ENCODE results near the gene EXOSC5. TPM values are rescaled to one million over a fixed set of nuclear protein-coding genes. Genes with fewer than 3 reads are reported as not detected.

Gene EXOSC5
- total RNA-seq, 2 experiments from 2014 or later: 32.7 to 47.8 TPM

GRCh38 chr19:41426116-41426841, 29.1 kb upstream of the EXOSC5 start:
- H3K27me3 Mint-ChIP-seq: no peaks in the 10 kb centered on the region
- H3K4me1 Mint-ChIP-seq: peaks cover 18% of the 10 kb centered on the region
- no peaks in the 10 kb centered on the region for H3K9me3 Mint-ChIP-seq (ENCODE audit: low read depth)
- H3K4me3 Mint-ChIP-seq: no peak overlapping the region
- POLR2A ChIA-PET: no interaction called here
- intact Hi-C loops (cut with DNase I, micrococcal nuclease): loop anchor here in 1 of 2 experiments (5.0 kb wide), 1 partner anchor 224 kb away; no protein-coding TSS in a partner anchor
- H3K36me3 Mint-ChIP-seq (ENCODE audit: low read depth): peaks cover 20% of the 10 kb centered on the region
- H3K27ac Mint-ChIP-seq: no peak overlapping the region
- CTCF ChIA-PET: no interaction called here
- ATAC-seq (no peak), DNase-seq (no peak)

DNA sequence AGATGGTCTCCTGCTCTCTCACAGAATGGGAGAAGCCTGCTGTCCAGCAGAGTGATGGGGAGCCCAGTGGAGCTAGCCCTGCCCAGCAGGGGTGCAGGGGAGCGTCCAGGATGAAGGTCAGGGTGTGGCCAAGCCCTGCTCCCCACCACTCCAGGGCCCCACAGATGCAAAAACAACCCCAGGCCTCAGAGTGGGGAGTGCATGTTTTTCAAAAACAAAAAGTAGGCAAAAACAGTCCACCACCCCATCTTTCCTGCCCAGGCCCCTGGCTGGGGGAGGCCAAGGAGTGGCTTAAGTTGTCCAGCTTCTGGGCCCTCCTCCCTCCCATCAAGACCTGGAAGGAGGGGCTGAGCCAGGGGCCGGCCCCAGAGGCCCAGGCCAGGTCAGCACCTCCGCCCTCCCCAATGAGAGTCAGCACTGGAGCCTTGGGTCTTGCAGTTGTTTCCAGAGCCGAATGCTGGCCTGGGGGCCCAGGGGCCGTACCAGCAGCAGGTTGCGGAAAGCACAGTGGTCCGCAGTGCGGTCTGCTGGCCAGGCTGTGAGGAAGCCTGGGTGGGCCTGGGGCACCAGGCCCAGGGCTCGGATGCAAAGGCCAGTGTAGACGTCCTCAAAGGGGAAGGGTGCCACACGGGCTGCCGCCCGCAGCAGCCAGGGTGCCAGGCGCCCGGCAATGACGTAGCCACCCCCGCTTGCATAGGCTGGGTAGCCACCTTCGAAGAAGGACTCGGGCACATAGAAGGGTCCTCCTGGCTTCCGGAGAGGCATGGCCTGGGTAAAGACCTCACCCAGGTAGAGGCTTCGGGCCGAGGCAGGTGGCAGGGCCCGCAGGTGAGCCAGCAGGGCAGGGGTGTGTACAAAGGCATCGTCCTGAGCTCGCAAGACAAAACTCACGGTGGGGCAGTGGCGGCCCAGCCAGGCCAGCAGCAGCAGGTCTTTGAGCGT, 28.3 kb upstream of the EXOSC5 start:
- intact Hi-C loops (cut with DNase I, micrococcal nuclease): loop anchor here in 1 of 2 experiments (5.0 kb wide), 1 partner anchor 223 kb away; no protein-coding TSS in a partner anchor
- no peaks in the 10 kb centered on the region for H3K9me3 Mint-ChIP-seq (ENCODE audit: low read depth)
- POLR2A ChIA-PET: interaction anchor here (0.6 kb wide), 1 partner anchor 122 kb away, joined by 8 read pairs; no protein-coding TSS in a partner anchor

GRCh38 chr19:41424335-41425173, 27.4 kb upstream of the EXOSC5 start:
- H3K4me1 Mint-ChIP-seq: peaks cover 18% of the 10 kb centered on the region
- POLR2A ChIA-PET: interaction anchor here (0.6 kb wide), 3 partner anchors 13 to 129 kb away, joined by 3 to 8 read pairs (median 5); no protein-coding TSS in a partner anchor
- H3K4me3 Mint-ChIP-seq: no peak overlapping the region
- no peaks in the 10 kb centered on the region for H3K27me3 Mint-ChIP-seq
- ATAC-seq: no peak
- CTCF ChIA-PET: no interaction called here
- H3K9me3 Mint-ChIP-seq (ENCODE audit: low read depth): no peaks in the 10 kb centered on the region
- H3K36me3 Mint-ChIP-seq (ENCODE audit: low read depth): peaks cover 20% of the 10 kb centered on the region
- no peak overlapping the region for H3K27ac Mint-ChIP-seq
- DNase-seq: no peak
- intact Hi-C loops (cut with DNase I, micrococcal nuclease): loop anchor here in 1 of 2 experiments (5.0 kb wide), 1 partner anchor 222 kb away; no protein-coding TSS in a partner anchor

More for the DNA sequence above, 28.3 kb upstream of the EXOSC5 start:
- CTCF ChIA-PET: no interaction called here
- Mint-ChIP-seq H3K36me3 (ENCODE audit: low read depth) (peaks cover 16% of the 10 kb centered on the region), H3K27me3 (no peaks in the 10 kb centered on the region), H3K4me3 (no peak overlapping the region), H3K27ac (no peak overlapping the region), H3K4me1 (peaks cover 18% of the 10 kb centered on the region)
- DNase-seq: no peak
- no peak for ATAC-seq

DNA sequence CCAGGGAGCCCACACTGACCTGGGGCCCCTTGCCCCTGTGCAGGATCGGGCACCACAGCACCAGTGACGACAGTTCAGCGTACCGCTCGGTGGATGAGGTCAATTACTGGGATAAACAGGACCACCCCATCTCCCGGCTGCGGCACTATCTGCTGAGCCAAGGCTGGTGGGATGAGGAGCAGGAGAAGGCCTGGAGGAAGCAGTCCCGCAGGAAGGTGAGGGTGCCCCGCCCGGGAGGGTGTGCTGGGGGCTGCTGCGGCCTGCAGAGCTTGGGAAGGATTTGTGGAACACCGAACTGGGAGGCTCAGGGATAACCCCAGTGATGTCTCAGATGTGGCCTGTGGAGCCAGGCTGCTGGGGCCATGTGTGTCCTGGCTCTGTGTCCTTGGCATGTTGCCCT, 25.8 kb upstream of the EXOSC5 start:
- POLR2A ChIA-PET: no interaction called here
- DNase-seq (no peak), ATAC-seq (no peak)
- Mint-ChIP-seq H3K4me1 (peaks cover 11% of the 10 kb centered on the region), H3K4me3 (no peak overlapping the region), H3K9me3 (ENCODE audit: low read depth) (no peaks in the 10 kb centered on the region), H3K36me3 (ENCODE audit: low read depth) (peaks cover 18% of the 10 kb centered on the region), H3K27me3 (no peaks in the 10 kb centered on the region), H3K27ac (no peak overlapping the region)
- CTCF ChIA-PET: no interaction called here
- intact Hi-C loops (cut with DNase I, micrococcal nuclease): no loop called here

DNA sequence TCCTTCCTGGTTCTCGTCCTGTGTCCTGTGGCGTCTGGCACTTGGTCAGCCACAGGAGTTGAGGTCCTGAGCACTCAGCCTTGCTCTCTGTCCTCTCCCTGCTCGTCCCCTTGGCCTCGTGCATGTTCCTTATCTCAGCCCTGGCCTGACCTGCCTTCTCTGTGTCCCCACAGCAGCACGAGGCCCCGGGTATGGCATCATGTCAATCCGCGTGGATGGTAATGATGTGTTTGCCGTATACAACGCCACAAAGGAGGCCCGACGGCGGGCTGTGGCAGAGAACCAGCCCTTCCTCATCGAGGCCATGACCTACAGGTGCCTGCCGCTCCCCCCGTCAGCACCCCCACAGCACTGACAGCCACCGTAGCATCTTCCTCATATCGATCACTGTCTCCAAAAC, 25.3 kb upstream of the EXOSC5 start:
- Mint-ChIP-seq H3K4me1 (peaks cover 6% of the 10 kb centered on the region), H3K27ac (no peak overlapping the region), H3K27me3 (no peaks in the 10 kb centered on the region), H3K36me3 (ENCODE audit: low read depth) (peaks cover 18% of the 10 kb centered on the region), H3K4me3 (no peak overlapping the region), H3K9me3 (ENCODE audit: low read depth) (no peaks in the 10 kb centered on the region)
- DNase-seq: no peak
- intact Hi-C loops (cut with DNase I, micrococcal nuclease): no loop called here
- CTCF ChIA-PET: no interaction called here
- POLR2A ChIA-PET: no interaction called here
- ATAC-seq: no peak

- Mint-ChIP-seq H3K4me3 (no peak overlapping the region), H3K9me3 (ENCODE audit: low read depth) (no peaks in the 10 kb centered on the region), H3K36me3 (ENCODE audit: low read depth) (peaks cover 20% of the 10 kb centered on the region), H3K27ac (no peak overlapping the region), H3K27me3 (no peaks in the 10 kb centered on the region), H3K4me1 (peaks cover 2% of the 10 kb centered on the region)
- ChIA-PET POLR2A (no interaction called here), CTCF (no interaction called here)
- intact Hi-C loops (cut with DNase I, micrococcal nuclease): no loop called here
- ATAC-seq (no peak), DNase-seq (no peak)
Measured at GRCh38 chr19:41421973-41422372, 24.8 kb upstream of the EXOSC5 start.

GRCh38 chr19:41421314-41421713, 24.2 kb upstream of the EXOSC5 start:
- peaks cover 22% of the 10 kb centered on the region for H3K36me3 Mint-ChIP-seq (ENCODE audit: low read depth)
- no peaks in the 10 kb centered on the region for H3K27me3 Mint-ChIP-seq
- no peaks in the 10 kb centered on the region for H3K9me3 Mint-ChIP-seq (ENCODE audit: low read depth)
- ChIA-PET POLR2A (no interaction called here), CTCF (no interaction called here)
- no peak overlapping the region for H3K4me3 Mint-ChIP-seq
- DNase-seq: no peak
- ATAC-seq: no peak
- intact Hi-C loops (cut with DNase I, micrococcal nuclease): no loop called here
- H3K4me1 Mint-ChIP-seq: no peaks in the 10 kb centered on the region
- H3K27ac Mint-ChIP-seq: no peak overlapping the region

DNA sequence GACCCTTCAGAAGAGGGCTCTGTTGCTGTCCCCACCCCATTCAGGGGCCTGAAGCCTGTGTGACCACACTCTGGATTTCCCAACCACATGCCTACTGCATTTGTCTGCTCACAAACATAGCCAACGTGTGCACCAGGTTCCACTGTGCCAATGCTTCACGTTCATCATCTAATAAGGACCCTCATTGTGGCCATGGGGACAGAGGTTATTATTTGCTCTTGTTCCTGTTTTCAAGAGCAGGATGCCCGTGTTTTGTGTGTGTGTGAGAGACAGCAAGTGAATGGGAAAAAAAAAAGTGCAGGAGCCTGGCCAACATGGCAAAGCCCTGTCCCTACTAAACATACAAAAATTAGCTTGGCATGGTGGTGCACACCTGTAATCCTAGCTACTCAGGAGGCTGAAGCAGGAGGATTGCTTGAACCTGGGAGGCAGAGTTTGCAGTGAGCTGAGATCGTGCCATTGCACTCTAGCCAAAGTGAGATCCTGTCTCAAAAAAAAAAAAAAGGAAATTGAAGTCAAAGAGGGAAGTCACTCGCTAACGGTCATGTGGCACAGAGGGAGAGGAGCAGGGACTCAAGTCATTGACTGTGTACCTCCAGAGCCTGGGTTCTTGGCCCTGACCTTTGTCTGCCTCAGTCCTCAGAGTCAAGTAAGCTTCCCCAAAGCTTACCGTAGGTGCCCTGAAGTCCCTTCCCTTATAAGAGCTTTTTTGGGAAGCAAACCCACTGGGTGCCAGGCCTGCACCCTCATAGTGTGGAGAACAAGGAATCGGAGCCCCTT, 23.1 kb upstream of the EXOSC5 start:
- no peaks in the 10 kb centered on the region for H3K9me3 Mint-ChIP-seq (ENCODE audit: low read depth)
- ATAC-seq: no peak
- ChIA-PET CTCF (interaction anchor here (1.0 kb wide), 1 partner anchor 171 kb away, joined by 3 read pairs; no protein-coding TSS in a partner anchor), POLR2A (no interaction called here)
- no peak for DNase-seq
- no peaks in the 10 kb centered on the region for H3K27me3 Mint-ChIP-seq
- no peaks in the 10 kb centered on the region for H3K4me1 Mint-ChIP-seq
- H3K4me3 Mint-ChIP-seq: no peak overlapping the region
- intact Hi-C loops (cut with DNase I, micrococcal nuclease): no loop called here
- H3K36me3 Mint-ChIP-seq (ENCODE audit: low read depth): peaks cover 22% of the 10 kb centered on the region
- H3K27ac Mint-ChIP-seq: no peak overlapping the region

DNA sequence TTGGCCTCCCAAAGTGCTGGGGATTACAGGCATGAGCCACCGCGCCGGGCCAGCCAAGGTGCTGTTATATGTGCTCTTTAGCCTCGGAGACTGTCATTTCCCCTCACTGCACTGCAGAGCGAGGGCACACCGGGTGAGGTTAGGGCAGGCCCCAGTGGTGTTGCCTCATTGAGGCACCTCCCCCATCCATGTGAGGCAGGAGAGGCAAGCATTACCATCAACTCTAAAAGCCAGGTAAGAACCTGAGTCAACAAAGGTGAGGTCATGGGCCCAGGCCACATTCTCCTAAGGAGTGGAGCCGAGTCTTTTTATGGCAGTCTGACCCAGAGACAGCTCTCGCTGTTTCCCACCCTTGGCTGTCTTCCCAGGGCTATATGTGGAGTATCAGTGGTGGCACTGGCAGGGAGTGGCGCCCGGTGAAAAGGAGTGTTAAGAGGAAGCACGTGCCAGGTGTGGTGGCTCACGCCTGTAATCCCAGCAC, 19.1 kb upstream of the EXOSC5 start:
- Mint-ChIP-seq H3K27me3 (no peaks in the 10 kb centered on the region), H3K4me3 (no peak overlapping the region), H3K27ac (no peak overlapping the region), H3K9me3 (ENCODE audit: low read depth) (no peaks in the 10 kb centered on the region), H3K36me3 (ENCODE audit: low read depth) (peaks cover 19% of the 10 kb centered on the region), H3K4me1 (no peaks in the 10 kb centered on the region)
- DNase-seq (no peak), ATAC-seq (no peak)
- ChIA-PET POLR2A (no interaction called here), CTCF (no interaction called here)
- intact Hi-C loops (cut with DNase I, micrococcal nuclease): no loop called here

DNA sequence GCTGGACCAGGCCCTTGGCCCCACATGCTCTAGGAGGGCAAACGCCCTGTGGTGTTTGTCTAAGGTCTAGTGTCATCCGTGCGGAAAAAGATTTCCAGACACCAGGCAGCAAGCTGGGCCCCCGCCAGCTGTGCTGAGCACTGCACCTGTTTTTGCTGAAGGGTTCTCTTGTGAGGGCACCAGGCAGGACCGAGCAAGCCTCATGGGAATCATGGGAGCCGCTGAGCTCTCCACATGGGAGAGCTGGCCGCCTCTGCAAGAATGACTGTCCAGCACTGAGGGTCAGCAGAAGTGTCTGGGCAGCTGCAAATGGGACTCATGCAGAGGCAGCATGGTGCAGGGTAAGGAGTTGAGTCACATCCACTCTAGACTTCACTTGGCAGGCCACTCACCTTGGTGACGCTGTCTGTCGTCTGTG, 18.0 kb upstream of the EXOSC5 start:
- ATAC-seq: no peak

More for the DNA sequence above, 18.0 kb upstream of the EXOSC5 start:
- H3K4me3 Mint-ChIP-seq: no peak overlapping the region
- no peak overlapping the region for H3K27ac Mint-ChIP-seq
- CTCF ChIA-PET: no interaction called here
- no peaks in the 10 kb centered on the region for H3K9me3 Mint-ChIP-seq (ENCODE audit: low read depth)
- DNase-seq: no peak
- POLR2A ChIA-PET: no interaction called here
- H3K36me3 Mint-ChIP-seq (ENCODE audit: low read depth): peaks cover 19% of the 10 kb centered on the region
- no peaks in the 10 kb centered on the region for H3K27me3 Mint-ChIP-seq
- peaks cover under 1% of the 10 kb centered on the region for H3K4me1 Mint-ChIP-seq
- intact Hi-C loops (cut with DNase I, micrococcal nuclease): no loop called here
